HG02938 (cell line): ENCODE data around the gene ASS1.

Source experiments
- ATAC-seq: cut with Tn5 transposase; IDR thresholded peaks from one replicate; pipeline ENCODE4 v1.9.1; 2021; ENCODE audit warnings: mild to moderate bottlenecking, moderate library complexity; ENCODE audit not compliant: unreplicated experiment

ASS1 gene

DNA sequence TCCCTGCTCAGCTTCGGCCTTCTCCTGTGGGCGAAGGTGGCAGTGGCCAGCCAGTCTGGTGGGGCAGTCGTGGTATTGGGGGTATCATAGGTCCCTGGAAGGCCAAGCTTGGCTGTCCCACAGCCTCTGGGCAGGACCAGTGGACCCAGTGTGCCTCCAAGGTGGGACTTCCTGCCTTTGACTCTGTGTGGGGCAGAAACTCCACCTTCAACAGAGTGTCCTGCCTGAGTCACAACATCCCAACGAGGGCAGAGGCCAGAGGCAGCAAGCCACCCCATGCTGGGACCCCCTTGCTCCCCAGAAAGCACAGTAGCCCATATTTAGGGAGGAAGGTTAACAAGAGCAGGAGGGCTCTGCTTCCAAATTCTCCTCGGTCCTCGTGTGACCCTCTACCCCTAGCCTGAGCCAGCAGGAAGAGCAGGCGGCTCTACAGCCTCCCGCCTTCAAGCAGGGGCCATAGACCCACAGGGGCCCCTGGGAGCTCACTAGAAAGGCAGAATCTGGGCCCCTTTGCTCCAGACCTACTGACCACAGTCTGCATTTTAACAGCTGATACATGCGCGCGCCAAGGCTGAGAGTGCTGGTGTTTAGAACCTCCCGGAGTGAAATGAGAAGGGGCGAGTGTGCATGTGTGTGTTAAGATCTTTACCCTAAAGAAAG lies 83.0 kb downstream of the ASS1 start:
- no peak for ATAC-seq

DNA sequence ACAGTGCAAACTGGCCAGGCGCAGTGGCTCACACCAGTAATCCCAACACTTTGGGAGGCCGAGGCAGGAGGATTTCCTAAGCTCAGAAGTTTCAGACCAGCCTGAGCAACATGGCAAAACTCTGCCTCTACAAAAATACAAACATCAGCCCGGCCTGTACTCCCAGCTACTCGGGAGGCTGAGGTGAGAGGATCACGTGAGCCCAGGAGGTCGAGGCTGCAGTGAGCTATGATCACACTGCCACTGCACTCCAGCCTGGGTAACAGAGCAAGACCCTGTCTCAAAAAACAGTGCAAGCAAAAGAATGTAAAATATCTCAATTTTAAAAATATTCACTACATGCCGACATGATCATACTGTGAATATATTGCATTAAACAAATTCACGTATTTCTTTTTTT lies 83.9 kb downstream of the ASS1 start:
- no peak for ATAC-seq

DNA sequence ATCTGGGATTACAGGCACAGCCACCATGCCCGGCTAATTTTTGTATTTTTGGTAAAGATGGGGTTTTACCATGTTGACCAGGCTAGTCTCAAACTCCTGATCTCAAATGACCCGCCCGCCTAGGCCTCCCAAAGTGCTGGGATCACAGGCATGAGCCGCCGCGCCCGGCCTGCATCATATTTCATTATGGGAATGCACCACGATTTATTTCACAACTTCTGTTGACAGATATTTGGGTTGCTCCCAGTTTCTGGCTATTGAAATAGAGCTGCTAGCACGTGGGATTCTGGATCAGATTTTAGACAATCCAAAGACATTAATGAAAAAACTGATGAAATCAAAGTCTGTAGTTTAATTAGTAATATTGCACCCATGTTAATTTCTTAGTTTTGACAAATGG lies 86.2 kb downstream of the ASS1 start:
- ATAC-seq: no peak

DNA sequence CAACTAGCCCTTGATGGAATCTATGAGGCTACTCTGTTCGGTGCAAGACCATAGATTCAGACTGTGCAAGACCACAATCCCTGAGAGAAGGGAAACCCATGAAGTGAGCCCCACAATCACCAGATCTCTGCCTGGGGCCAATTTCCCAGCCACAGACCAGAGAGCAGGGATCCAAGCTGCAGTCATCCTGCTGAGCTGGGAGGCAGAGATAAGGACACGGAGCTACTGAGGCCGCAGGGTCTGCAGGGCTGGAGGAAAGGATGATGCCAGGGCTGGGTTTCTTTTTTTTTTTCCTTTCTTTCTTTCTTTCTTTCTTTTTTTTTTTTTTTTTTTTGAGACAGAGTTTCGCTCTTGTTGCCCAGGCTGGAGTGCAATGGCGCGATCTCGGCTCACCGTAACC lies 86.9 kb downstream of the ASS1 start:
- ATAC-seq: no peak

DNA sequence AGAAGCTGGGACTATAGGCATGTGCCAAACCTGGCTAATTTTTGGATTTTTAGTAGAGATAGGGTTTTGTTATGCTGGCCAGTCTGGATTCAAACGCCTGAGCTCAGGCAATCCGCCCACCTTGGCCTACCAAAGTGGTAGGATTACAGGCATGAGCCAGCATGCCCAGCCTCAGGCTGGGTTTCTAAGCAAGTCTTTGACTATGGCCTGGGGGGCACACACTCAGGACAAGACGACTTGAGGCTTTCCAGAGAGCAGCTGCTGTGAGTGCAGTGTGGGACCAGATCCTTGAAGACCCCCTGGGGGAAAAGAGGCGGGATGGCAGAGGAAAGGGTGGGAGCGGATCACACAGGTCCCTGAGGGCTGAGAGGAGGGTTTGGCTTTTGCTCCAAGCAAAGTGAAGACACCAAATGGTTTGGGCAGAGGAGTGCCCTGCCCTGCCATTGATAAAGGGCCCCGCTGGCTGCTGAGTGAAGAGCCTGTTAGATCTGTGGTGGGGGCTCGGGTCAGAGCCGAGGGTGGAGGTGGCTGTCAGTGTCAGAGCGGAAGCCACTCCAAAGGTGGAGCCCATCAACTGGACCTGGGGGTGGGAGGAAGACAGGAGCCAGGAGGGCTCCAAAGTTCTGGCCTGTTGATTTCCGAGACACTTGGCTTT lies 87.8 kb downstream of the ASS1 start:
- no peak for ATAC-seq

DNA sequence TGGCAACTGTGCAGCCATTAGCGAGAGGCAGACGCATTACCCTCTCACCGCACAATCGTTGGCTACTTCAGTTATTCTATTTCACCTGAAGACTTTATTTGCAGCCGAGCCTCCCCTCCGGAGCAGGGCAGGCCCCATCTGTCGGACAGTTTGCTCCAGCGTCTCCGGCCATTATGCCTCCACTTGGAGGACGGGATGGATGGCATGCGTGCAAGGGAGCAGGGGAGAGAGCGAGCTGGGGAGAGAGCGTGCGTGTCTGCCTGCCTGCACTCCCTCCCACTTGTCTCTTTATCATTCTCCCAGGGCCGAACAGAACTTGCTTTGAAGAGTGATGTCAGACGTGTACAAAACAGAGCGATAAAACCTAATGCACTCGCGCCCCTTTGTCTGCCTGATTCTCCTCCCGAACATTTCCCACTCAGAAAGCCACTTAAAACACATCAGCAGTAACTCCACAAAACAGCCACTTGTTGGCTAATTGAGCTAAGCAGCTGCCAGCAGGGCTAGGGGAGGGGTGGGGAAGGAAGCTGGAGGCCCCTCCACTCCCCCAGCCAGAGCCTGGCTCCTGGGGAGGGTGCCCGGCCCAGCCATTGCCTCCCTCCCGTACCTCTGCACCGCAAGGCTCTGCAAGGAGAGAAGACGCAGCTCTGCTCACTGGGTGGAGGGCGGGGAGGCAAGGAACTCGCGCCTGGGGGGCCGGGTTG lies 91.2 kb downstream of the ASS1 start:
- ATAC-seq: no peak

DNA sequence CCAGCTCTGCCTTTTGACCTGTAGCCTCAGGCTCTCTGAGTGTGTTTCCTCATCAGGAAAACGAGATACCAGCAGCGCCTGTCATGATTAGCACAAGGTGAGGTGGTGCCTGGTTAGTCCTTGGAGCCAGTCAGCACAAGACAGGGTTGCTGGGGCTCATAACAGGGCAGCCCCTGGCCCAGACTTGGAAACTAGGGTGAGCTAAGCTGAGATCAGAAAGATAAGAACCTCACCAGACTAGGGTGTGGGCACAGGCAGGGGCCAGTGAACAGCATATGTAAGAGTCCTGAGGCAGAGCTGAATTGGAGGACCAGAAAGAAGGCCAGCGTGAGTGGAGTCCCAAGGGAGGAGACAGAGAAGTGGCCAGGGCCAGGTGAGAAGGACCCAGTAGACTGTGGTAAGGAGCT lies 91.9 kb downstream of the ASS1 start:
- ATAC-seq: no peak

DNA sequence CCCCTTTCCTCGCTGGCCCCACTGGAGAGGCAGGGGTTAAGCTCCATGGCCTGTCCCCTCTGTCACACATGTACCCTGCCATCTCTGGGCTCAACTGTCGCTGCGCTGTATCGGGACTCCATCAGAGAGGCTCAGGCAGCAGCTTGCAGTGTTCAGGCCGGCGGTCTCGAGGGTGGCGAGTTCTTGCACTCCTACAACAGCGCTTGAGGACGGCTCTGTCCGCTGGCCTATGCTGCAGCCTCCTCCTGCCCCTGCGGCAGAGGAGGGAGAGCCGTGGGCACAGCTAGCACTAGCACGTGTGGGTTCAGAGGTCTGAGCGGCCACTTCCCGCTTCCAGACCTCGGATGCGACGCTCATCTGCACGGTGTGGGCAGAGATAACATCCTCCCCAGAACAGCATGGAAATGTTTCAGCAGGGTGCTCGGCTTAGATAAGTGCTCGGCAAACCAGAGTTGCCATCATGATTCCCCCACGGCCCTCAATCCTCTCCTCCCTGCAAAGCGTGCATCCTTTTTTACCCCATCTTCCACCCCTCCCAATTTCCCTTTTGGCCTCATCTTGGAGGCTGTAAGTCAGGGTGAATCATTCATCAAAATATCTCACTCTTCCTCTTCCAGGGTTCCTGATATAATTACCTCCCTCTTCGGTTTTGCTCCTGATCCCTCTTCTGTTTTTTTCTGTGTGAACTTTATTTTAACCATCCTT lies 92.7 kb downstream of the ASS1 start:
- ATAC-seq: no peak

DNA sequence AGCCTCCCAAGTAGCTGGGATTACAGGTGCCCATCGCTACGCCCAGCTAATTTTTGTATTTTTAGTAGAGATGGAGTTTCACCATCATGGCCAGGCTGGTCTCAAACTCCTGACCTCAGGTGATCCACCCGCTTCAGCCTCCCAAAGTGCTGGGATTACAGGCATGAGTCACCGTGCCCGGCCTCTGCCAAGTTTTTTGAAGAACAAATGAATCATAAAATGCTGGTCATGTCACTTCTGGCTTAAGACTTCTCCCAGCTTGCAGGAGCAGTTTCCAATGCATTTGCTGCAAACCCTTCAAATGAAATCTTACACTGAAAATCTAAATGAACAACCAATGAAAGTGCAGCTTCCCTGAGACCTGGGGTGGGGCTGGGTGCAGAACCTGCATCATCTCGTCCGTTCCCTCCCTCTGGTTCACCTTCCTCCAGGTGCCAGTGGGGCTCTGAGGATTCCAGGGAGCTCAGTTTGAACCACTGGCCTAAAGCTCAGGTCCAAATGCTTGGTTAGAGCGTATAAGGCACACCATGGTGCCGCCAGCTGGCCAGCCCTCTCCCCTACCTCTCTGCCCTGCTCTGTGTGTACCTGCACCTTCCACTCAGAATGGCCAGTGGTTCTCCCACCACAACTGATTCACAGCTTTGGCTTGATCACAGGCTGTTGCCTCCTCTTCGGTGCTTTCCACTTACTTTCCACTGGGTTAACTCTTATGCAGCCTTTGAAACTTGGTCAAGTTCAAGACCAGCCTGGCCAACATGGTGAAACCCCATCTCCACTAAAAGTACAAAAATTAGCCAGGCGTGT lies 94.9 kb downstream of the ASS1 start:
- ATAC-seq: no peak

DNA sequence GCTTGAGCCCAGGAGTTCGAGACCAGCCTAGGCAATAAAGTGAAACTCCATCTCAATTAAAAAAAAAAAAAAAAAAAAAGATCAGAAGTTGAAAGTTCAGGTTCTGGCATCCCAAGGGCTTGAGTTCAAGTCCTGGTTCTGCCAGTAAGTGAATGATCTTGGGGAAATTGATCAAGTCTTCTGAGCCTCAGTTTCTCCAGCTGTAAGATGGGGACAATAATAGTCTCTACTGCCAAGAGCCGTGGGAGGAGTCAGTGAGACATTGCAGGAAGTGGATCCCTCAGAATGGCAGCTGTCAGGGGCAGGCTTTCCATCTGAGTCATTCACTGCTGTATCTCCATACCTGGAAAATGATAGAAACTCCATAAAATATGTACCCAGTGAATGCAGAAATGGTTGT lies 96.8 kb downstream of the ASS1 start:
- no peak for ATAC-seq

DNA sequence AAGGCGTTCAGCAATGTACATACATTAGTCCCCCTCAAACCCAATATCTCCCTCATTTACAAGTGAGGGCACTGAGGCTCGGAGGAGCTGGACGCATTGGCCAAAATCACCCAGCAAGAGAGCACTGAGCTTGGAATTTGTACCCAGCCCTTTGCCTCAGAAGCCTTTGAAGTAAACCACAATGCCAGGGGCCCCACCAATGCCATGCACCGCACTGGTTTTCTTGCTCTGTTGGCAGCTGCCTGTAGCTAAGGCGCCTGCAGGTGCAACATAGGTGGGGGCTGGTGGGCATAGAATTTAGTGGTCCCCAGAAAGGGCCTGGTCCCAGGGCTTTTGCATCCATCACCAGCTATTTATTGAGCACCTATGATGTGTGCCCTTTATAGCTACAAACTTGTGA lies 97.3 kb downstream of the ASS1 start:
- ATAC-seq: no peak

DNA sequence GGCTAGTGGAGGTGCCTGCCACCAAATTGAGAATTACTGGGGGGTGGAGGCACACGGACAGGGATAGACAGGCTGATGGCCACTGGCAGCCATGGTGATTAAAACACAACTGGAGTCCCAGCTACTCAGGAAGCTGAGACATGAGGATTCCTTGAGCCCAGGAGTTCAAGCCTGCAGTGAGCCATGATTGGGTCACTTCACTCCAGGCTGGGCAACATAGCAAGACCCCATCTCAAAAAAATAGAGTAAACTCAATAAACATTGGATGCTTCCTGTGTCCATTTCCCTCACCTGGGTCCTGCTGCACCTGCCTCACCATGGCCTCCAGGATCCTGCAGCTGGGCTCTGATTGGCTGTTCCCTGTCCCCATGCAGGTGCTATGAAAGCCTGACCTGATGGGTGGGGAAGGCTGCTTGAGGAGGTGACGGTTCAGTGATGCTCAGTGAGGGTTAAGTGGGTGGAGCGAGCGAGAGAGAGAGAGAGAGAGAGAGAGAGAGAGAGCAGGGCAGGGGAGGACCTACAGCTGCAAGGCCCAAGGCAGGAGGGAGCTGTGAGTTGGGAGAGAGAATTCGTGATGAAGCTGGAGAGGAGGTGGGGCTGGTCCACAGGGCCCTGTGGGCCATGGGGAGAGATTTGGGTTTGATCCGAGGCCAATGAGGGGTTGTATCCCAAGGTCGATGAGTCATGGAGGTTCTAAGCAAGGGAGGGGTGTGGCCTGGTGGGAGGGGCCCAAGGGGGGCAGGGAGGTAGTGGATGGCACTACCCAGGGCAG lies 97.9 kb downstream of the ASS1 start:
- ATAC-seq: no peak

DNA sequence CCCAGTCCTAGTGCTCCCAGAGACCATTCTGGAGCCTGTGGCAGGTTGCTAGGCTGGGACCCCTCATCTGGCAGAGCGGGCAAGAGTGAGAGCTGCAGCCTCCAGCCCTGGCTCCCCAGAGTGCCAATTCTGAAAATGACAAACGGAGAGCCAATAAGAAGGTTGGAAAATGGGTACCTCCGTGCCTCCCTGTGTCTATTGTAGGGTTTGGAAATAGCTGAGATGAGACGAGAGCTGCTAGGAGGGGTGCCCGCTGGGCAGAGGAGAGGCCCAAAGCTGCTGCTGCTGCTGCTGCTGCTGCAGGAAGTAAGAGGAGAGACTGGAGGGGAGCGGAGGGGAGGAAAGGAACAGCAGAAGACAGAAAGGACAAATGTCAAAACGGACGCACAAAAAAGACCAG lies 98.6 kb downstream of the ASS1 start:
- no peak for ATAC-seq

DNA sequence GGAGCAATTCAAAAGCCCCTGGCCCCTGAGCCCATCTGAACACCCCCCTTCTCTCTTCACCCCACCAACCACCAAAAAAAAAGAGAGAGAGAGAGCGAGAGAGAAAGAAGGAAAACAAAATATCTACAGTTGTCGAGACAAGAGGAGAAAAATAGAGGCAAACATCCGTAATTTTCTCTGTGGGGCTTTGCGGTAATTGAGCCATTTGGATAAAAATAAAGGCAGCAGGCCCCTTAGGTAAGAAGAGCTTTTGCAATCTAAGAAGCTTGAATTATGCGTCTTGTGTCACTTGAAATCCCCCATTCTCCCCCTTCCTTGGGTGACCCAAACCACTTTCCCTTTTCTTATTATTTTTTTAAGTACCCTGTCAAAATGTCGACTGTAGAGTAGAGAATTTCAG lies 99.1 kb downstream of the ASS1 start:
- ATAC-seq: no peak

DNA sequence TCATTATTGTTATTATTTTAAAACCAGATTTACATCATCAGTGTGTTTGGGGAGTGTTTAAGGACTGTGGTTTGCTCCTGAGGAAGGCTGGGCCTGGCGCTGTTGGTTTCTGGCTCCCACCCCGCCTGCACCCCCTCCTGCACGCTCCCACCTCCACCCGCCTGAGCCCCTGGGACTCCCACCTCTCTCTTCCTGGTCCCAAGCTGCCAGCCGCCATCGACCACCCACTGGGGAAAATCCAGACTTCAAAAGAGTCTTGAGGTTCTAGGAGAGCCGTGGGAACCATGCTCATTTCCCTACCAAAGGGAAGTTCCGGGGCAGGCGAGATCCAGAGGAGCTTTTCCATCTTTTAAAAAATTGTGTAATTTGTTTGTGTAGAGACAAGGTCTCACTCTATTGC lies 99.6 kb downstream of the ASS1 start:
- ATAC-seq: no peak

DNA sequence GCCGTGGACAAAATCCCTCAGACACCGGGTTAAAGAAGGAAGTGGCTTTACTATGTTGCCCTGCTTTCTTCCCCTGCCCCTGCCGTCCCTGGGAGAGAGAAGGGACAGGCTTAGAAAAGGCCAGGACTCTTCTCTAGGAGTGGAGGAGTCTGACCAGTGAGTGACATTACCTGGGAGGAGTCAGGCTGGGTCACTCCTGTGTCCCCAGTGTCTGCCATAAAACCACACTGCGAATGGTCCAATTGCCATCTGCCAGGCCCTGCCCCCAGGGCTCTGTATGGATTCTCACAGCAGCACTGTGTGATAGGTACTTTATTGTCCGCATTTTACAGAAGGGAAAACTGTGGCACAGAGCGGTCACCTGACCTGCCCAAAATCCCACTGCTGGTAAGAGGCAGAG lies 103.3 kb downstream of the ASS1 start:
- no peak for ATAC-seq

DNA sequence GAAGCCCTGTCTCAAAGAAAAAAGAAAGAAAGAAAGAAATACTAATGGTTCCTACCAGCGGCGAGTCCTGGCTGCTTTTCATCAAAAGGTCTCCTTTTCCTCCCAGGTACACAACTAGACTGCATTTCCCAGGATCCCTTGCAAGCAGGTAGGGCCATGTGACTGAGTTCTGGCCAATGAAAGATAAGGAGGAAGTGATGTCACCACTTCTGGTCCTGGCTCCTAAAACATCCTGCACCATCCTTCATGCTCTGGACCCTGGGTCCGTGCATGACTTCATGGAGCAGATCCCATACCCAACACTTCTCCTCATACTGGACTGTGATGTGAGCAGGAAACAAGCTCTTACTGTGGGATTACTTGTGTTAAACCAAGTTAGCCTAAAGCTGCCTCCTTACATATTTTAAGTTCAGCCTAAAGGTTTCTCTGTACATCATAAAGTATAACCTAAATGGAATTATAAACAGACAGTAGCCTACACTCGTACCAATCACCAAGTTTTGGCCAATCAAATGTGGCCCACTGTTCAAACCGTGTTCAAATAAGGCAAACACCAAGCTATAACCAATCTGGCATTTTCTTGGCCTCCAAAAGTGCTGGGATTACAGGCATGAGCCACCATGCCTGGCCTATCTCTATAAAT lies 104.5 kb downstream of the ASS1 start:
- ATAC-seq: no peak
